IMR-90 (cell line): ENCODE data around the gene AOX1. TPM values are rescaled to one million over a fixed set of nuclear protein-coding genes. Genes with fewer than 3 reads are reported as not detected.

Source experiments
- ATAC-seq: fragments of 200-7000 bp; cut with Tn5 transposase; 2 replicates; pipeline ENCODE4 v1.9.1; 2020; ENCODE audit warnings: low read depth, mild to moderate bottlenecking, moderate library complexity
- BruUV-seq: library from RNA; stranded (reverse); fragments of 400-500 nt; replicated peaks from 2 replicates; lab custom pipeline; 2021; lab: Mats Ljungman, UMichigan
- CTCF ChIA-PET: fragments of 300-600 bp; formaldehyde crosslinking; extraction: SDS; loops from one replicate; lab custom pipeline; 2021; ENCODE audit warnings: antibody characterized with exemption; lab: Yijun Ruan, JAX
- POLR2A ChIA-PET: fragments of 300-600 bp; sonication (Branson Sonifier 250); formaldehyde crosslinking; loops from one replicate; lab custom pipeline; 2022; ENCODE audit warnings: antibody characterized with exemption; ENCODE audit not compliant: unreplicated experiment; lab: Charles Lee
- DNase-seq: peaks from one replicate; pipeline ENCODE4 v3.0.0; 2013
- H2AFZ ChIP-seq: replicated peaks from 2 replicates; pipeline ENCODE3; 2013; ENCODE audit warnings: low read length, mild to moderate bottlenecking; ENCODE audit not compliant: poor library complexity
- H2AK5ac ChIP-seq: 2 replicates; pipeline ENCODE4 v1.6.1; 2013; ENCODE audit warnings: low read depth, low read length, inconsistent platforms
- H2AK9ac ChIP-seq: replicated peaks from 2 replicates; pipeline ENCODE3; 2013; ENCODE audit warnings: mild to moderate bottlenecking, low read depth, low read length, moderate library complexity; ENCODE audit not compliant: poor library complexity
- H2BK120ac ChIP-seq: 2 replicates; pipeline ENCODE4 v1.6.1; 2013; ENCODE audit warnings: low read depth, low read length, inconsistent platforms
- H2BK15ac ChIP-seq: 3 replicates; pipeline ENCODE4 v1.6.1; 2013; ENCODE audit warnings: low read depth, low read length, inconsistent platforms
- H2BK20ac ChIP-seq: 2 replicates; pipeline ENCODE4 v1.6.1; 2013; ENCODE audit warnings: low read depth, mild to moderate bottlenecking, inconsistent platforms, low read length, moderate library complexity
- H2BK5ac ChIP-seq: 2 replicates; pipeline ENCODE4 v1.6.1; 2013; ENCODE audit warnings: mild to moderate bottlenecking, low read depth, low read length, inconsistent platforms; ENCODE audit not compliant: poor library complexity, severe bottlenecking
- H3K14ac ChIP-seq: replicated peaks from 2 replicates; pipeline ENCODE4 v1.6.1; 2013; ENCODE audit warnings: low read depth, low read length, inconsistent platforms
- H3K18ac ChIP-seq: 2 replicates; pipeline ENCODE4 v1.6.1; 2013; ENCODE audit warnings: low read depth, low read length, control low read depth
- H3K23ac ChIP-seq: 2 replicates; pipeline ENCODE4 v1.6.1; 2013; ENCODE audit warnings: low read depth, low read length, inconsistent platforms
- H3K27ac ChIP-seq: 2 replicates; pipeline ENCODE4 v1.5.1; 2013; ENCODE audit warnings: mild to moderate bottlenecking, control low read depth, low read length; ENCODE audit not compliant: insufficient read depth
- H3K27me3 ChIP-seq: 2 replicates; pipeline ENCODE4 v1.6.1; 2013; ENCODE audit warnings: low read length; ENCODE audit not compliant: control insufficient read depth, insufficient read depth
- H3K36me3 ChIP-seq: 2 replicates; pipeline ENCODE4 v1.6.1; 2013; ENCODE audit warnings: low read length, mixed read lengths; ENCODE audit not compliant: control insufficient read depth, insufficient read depth
- H3K4ac ChIP-seq: 2 replicates; pipeline ENCODE4 v1.6.1; 2013; ENCODE audit warnings: low read depth, low read length, inconsistent platforms
- H3K4me1 ChIP-seq: 2 replicates; pipeline ENCODE4 v1.6.1; 2013; ENCODE audit warnings: low read length, mixed read lengths; ENCODE audit not compliant: control insufficient read depth, insufficient read depth
- H3K4me2 ChIP-seq: 2 replicates; pipeline ENCODE4 v1.6.1; 2013; ENCODE audit warnings: low read depth, mild to moderate bottlenecking, control low read depth, low read length, moderate library complexity
- H3K4me3 ChIP-seq: 2 replicates; pipeline ENCODE4 v1.5.1; 2013; ENCODE audit warnings: low read depth, mild to moderate bottlenecking, control low read depth, low read length, moderate library complexity; ENCODE audit not compliant: insufficient read depth
- H3K56ac ChIP-seq: 2 replicates; pipeline ENCODE4 v1.6.1; 2013; ENCODE audit warnings: low read length, inconsistent platforms; ENCODE audit not compliant: insufficient read depth; ENCODE audit errors: extremely low read depth
- H3K79me1 ChIP-seq, 2 experiments: 2 replicates each; pipeline ENCODE4 v1.6.1; 2013; ENCODE audit warnings: low read length in 2 of 2, inconsistent platforms in 1 of 2, low read depth in 1 of 2
- H3K9ac ChIP-seq: 2 replicates; pipeline ENCODE4 v1.6.1; 2013; ENCODE audit warnings: low read depth, low read length, control low read depth
- H3K9me1 ChIP-seq: 2 replicates; pipeline ENCODE4 v1.6.1; 2013; ENCODE audit warnings: low read length, inconsistent platforms; ENCODE audit not compliant: insufficient read depth
- H3K9me3 ChIP-seq: 2 replicates; pipeline ENCODE4 v1.6.1; 2013; ENCODE audit warnings: low read length; ENCODE audit not compliant: control insufficient read depth, insufficient read depth
- H4K20me1 ChIP-seq: 2 replicates; pipeline ENCODE4 v1.6.1; 2013; ENCODE audit warnings: low read length, inconsistent platforms; ENCODE audit not compliant: insufficient read depth
- H4K5ac ChIP-seq: 2 replicates; pipeline ENCODE4 v1.6.1; 2013; ENCODE audit warnings: mild to moderate bottlenecking, low read depth, low read length, control low read depth
- H4K8ac ChIP-seq, 2 experiments: 2 replicates each; pipeline ENCODE4 v1.6.1; 2013; ENCODE audit warnings: low read depth in 2 of 2, low read length in 2 of 2, control low read depth in 1 of 2, inconsistent platforms in 1 of 2
- H4K91ac ChIP-seq: 2 replicates; pipeline ENCODE4 v1.6.1; 2013; ENCODE audit warnings: low read depth, low read length, inconsistent platforms; ENCODE audit not compliant: insufficient read depth
- BHLHE40 ChIP-seq: fragments of 150-350 bp; IDR thresholded peaks from 2 replicates; pipeline ENCODE4 v1.6.1; 2016; ENCODE audit warnings: mild to moderate bottlenecking, low read depth, low read length
- CEBPB ChIP-seq: IDR thresholded peaks from 2 replicates; pipeline ENCODE4 v1.6.1; 2012; ENCODE audit warnings: low read depth, low read length, improper control_type of control experiment
- CHD1 ChIP-seq: IDR thresholded peaks from 2 replicates; pipeline ENCODE4 v1.6.1; 2012; ENCODE audit warnings: low read depth, low read length, improper control_type of control experiment
- FOS ChIP-seq: fragments of 150-350 bp; IDR thresholded peaks from 2 replicates; pipeline ENCODE4 v1.6.1; 2016; ENCODE audit warnings: low read depth, low read length
- MAFK ChIP-seq: IDR thresholded peaks from 2 replicates; pipeline ENCODE4 v1.6.1; 2012; ENCODE audit warnings: low read depth, low read length, improper control_type of control experiment
- MAZ ChIP-seq: IDR thresholded peaks from 2 replicates; pipeline ENCODE4 v1.6.1; 2012; ENCODE audit warnings: low read depth, mild to moderate bottlenecking, low read length, improper control_type of control experiment, moderate library complexity, borderline replicate concordance
- MXI1 ChIP-seq: IDR thresholded peaks from 2 replicates; pipeline ENCODE4 v1.6.1; 2012; ENCODE audit warnings: low read depth, mild to moderate bottlenecking, low read length, moderate library complexity, borderline replicate concordance
- NFE2L2 ChIP-seq: fragments of 150-350 bp; IDR thresholded peaks from 2 replicates; pipeline ENCODE4 v1.6.1; 2016; ENCODE audit warnings: low read depth, mild to moderate bottlenecking, low read length
- POLR2A ChIP-seq: IDR thresholded peaks from 2 replicates; pipeline ENCODE4 v1.6.1; 2012; ENCODE audit warnings: mild to moderate bottlenecking, low read depth, low read length
- RAD21 ChIP-seq: IDR thresholded peaks from 2 replicates; pipeline ENCODE4 v1.6.1; 2012; ENCODE audit warnings: low read length, improper control_type of control experiment
- RCOR1 ChIP-seq: IDR thresholded peaks from 2 replicates; pipeline ENCODE4 v1.6.1; 2012; ENCODE audit warnings: mild to moderate bottlenecking, low read length, improper control_type of control experiment; ENCODE audit not compliant: insufficient replicate concordance
- RFX5 ChIP-seq: IDR thresholded peaks from 2 replicates; pipeline ENCODE4 v1.8.0; 2012; ENCODE audit warnings: low read depth, mild to moderate bottlenecking, low read length, moderate library complexity
- SMC3 ChIP-seq: fragments of 150-350 bp; IDR thresholded peaks from 2 replicates; pipeline ENCODE4 v1.6.1; 2016; ENCODE audit warnings: low read depth, mild to moderate bottlenecking, antibody characterized with exemption, low read length, moderate library complexity
- WGBS, 2 experiments: methylation state at CpG; one replicate each; pipeline versions ENCODE4 v1.1.5 to v1.1.7; 2013; ENCODE audit warnings: missing lambda C conversion rate in 2 of 2; ENCODE audit not compliant: insufficient read length in 1 of 2; ENCODE audit errors: extremely low coverage in 2 of 2; 5-methylcytosine and 5-hydroxymethylcytosine counted together
- dilution Hi-C: fragments of 300-500 bp; cut with HindIII; formaldehyde crosslinking; loops from one replicate; pipeline ENCODE4 v1.14.3; 2018; ENCODE audit warnings: low sequenced_read_pairs; ENCODE audit not compliant: unreplicated experiment
- in situ Hi-C: fragments of 300-500 bp; cut with MboI; formaldehyde crosslinking; loops from 3 replicates; pipeline ENCODE4 v1.14.3; 2019; ENCODE audit warnings: low sequenced_read_pairs, inconsistent platforms, mixed read lengths
- intact Hi-C: fragments of 100-400 bp; cut with micrococcal nuclease; formaldehyde crosslinking; loops from 2 replicates; pipeline ENCODE4 v1.10.0; 2022
- polyA plus RNA-seq, 3 experiments: library from polyadenylated mRNA; depleted of rRNA; stranded (reverse); fragments of >200 nt; gene quantifications; 2 replicates each; pipeline ENCODE4 v1.2.3, GENCODE V29; 2012; ENCODE audit warnings: low replicate concordance in 1 of 3
- total RNA-seq: library from RNA; depleted of rRNA; stranded (reverse); fragments of >200 nt; gene quantifications from 2 replicates; pipeline ENCODE4 v1.2.3, GENCODE V29; 2012
- TF ChIP-seq, protein P1 (sequence below): fragments of 150-350 bp; IDR thresholded peaks from 2 replicates; pipeline ENCODE4 v1.6.1; 2017; ENCODE audit warnings: mild to moderate bottlenecking, antibody characterized with exemption, low read length, low read depth
- TF ChIP-seq, protein P2 (sequence below): conservative IDR thresholded peaks from 2 replicates; pipeline ENCODE4 v1.5.1; 2012; ENCODE audit warnings: mild to moderate bottlenecking, low read depth, low read length, improper control_type of control experiment
- TF ChIP-seq, protein P3 (sequence below): fragments of 150-350 bp; IDR thresholded peaks from 2 replicates; pipeline ENCODE4 v1.6.1; 2016; ENCODE audit warnings: low read depth, mild to moderate bottlenecking, low read length, moderate library complexity, borderline replicate concordance

Gene AOX1
- total and polyA plus RNA-seq, 2 of the 4 experiments (the other 2 are of a cell fraction) = 21.7 to 59.9 TPM

DNA sequence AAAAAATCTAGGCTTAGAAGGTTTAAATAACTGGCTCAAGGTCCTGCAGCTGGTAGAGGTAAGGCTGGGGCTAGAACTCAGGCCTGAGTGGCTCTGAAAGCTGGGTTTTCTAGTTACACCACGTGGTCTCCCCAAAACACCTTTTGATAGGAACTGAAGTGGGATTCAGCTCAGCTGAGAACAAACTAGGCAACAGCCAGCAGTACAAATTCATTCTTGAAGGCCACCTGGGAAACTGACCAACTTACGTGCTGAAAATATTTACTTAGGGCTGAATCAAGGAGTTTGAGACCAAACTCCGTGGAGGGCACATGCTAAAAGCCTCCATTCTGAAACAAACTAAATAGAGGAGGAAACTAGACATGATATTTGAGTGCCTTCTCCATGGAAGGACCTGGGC, 67.2 kb downstream of the AOX1 start:
- Histone ChIP-seq H3K56ac (no peak overlapping the region), H3K27me3 (no peaks in the 10 kb centered on the region), H3K9me1 (no peaks in the 10 kb centered on the region), H3K79me1 (no peaks in the 10 kb centered on the region), H4K8ac (no peak overlapping the region), H4K5ac (no peak overlapping the region), H3K9me3 (no peaks in the 10 kb centered on the region), H2BK15ac (no peak overlapping the region), H4K91ac (no peak overlapping the region), H3K36me3 (no peaks in the 10 kb centered on the region), H2AK5ac (no peak overlapping the region), H3K27ac (no peak overlapping the region), H3K4me2 (no peak overlapping the region), H2BK120ac (no peak overlapping the region), H3K14ac (no peak overlapping the region), H2AFZ (no peak overlapping the region), H3K4me1 (peaks cover 16% of the 10 kb centered on the region), H2BK5ac (no peak overlapping the region), H3K4me3 (no peak overlapping the region), H3K4ac (no peak overlapping the region), H3K23ac (no peak overlapping the region), H2AK9ac (no peak overlapping the region), H4K20me1 (no peaks in the 10 kb centered on the region), H3K9ac (no peak overlapping the region), H3K18ac (peak overlapping the region; percentile 40; the same call in 1 of the 2 replicates), H2BK20ac (no peak overlapping the region)
- WGBS, 2 experiments = no CpG with 5 or more reads among the region's 3 CpGs
- BruUV-seq = no TSS peak
- DNase-seq (no peak), ATAC-seq (no peak)
- dilution Hi-C loops = no loop called here
- TF ChIP-seq MAFK (no peak), CHD1 (no peak), FOS (no peak), RFX5 (no peak), MAZ (no peak), CEBPB (no peak), MXI1 (no peak), RCOR1 (no peak), BHLHE40 (no peak), RAD21 (no peak), POLR2A (no peak), SMC3 (no peak), NFE2L2 (no peak)
- TF ChIP-seq, protein P1, sequence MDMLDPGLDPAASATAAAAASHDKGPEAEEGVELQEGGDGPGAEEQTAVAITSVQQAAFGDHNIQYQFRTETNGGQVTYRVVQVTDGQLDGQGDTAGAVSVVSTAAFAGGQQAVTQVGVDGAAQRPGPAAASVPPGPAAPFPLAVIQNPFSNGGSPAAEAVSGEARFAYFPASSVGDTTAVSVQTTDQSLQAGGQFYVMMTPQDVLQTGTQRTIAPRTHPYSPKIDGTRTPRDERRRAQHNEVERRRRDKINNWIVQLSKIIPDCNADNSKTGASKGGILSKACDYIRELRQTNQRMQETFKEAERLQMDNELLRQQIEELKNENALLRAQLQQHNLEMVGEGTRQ = no peak
- TF ChIP-seq, protein P2, sequence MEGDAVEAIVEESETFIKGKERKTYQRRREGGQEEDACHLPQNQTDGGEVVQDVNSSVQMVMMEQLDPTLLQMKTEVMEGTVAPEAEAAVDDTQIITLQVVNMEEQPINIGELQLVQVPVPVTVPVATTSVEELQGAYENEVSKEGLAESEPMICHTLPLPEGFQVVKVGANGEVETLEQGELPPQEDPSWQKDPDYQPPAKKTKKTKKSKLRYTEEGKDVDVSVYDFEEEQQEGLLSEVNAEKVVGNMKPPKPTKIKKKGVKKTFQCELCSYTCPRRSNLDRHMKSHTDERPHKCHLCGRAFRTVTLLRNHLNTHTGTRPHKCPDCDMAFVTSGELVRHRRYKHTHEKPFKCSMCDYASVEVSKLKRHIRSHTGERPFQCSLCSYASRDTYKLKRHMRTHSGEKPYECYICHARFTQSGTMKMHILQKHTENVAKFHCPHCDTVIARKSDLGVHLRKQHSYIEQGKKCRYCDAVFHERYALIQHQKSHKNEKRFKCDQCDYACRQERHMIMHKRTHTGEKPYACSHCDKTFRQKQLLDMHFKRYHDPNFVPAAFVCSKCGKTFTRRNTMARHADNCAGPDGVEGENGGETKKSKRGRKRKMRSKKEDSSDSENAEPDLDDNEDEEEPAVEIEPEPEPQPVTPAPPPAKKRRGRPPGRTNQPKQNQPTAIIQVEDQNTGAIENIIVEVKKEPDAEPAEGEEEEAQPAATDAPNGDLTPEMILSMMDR = no peak
- TF ChIP-seq, protein P3, sequence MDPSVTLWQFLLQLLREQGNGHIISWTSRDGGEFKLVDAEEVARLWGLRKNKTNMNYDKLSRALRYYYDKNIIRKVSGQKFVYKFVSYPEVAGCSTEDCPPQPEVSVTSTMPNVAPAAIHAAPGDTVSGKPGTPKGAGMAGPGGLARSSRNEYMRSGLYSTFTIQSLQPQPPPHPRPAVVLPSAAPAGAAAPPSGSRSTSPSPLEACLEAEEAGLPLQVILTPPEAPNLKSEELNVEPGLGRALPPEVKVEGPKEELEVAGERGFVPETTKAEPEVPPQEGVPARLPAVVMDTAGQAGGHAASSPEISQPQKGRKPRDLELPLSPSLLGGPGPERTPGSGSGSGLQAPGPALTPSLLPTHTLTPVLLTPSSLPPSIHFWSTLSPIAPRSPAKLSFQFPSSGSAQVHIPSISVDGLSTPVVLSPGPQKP = no peak
- in situ Hi-C loops = no loop called here
- intact Hi-C loops = no loop called here
- POLR2A ChIA-PET = no interaction called here
- CTCF ChIA-PET = no interaction called here
